ENCODE measurements around the gene FMNL2.

The FMNL2 gene

GRCh38 chr2:152489364-152489763 lies 154.4 kb downstream of the FMNL2 start:
- no peak for TF ChIP-seq CTCF (IDR thresholded peaks at IDR 0.05)
- DNase-seq (ENCODE audit: low spot score) = no peak
- Histone ChIP-seq H3K27ac (no peak overlapping the region), H3K4me3 (no peak overlapping the region)

GRCh38 chr2:152490686-152491455 lies 155.9 kb downstream of the FMNL2 start:
- no peak for TF ChIP-seq CTCF (IDR thresholded peaks at IDR 0.05)
- no peak for DNase-seq (ENCODE audit: low spot score)
- H3K4me3 ChIP-seq = peak overlapping the region; percentile 8
- peak overlapping the region; percentile 13 to 77 for H3K27ac ChIP-seq

GRCh38 chr2:152492131-152492530 lies 157.2 kb downstream of the FMNL2 start:
- no peak for TF ChIP-seq CTCF (IDR thresholded peaks at IDR 0.05)
- no peak for DNase-seq (ENCODE audit: low spot score)
- H3K27ac ChIP-seq = peak overlapping the region in 1 of 2 donors; percentile 77
- H3K4me3 ChIP-seq = peak overlapping the region; percentile 2

GRCh38 chr2:152492911-152493310 lies 157.9 kb downstream of the FMNL2 start:
- peak overlapping the region in 1 of 2 donors; percentile 34 for H3K27ac ChIP-seq
- no peak for DNase-seq (ENCODE audit: low spot score)
- no peak for TF ChIP-seq CTCF (IDR thresholded peaks at IDR 0.05)
- no peak overlapping the region for H3K4me3 ChIP-seq

GRCh38 chr2:152493417-152493816 lies 158.4 kb downstream of the FMNL2 start:
- no peak for DNase-seq (ENCODE audit: low spot score)
- no peak overlapping the region for H3K4me3 ChIP-seq
- no peak for TF ChIP-seq CTCF (IDR thresholded peaks at IDR 0.05)
- H3K27ac ChIP-seq = peak overlapping the region in 1 of 2 donors; percentile 34

- Histone ChIP-seq H3K4me3 (no peak overlapping the region), H3K27ac (peak overlapping the region in 1 of 2 donors; percentile 34)
- no peak for DNase-seq (ENCODE audit: low spot score)
- TF ChIP-seq CTCF (IDR thresholded peaks at IDR 0.05) = no peak
These were observed 159.1 kb downstream of the FMNL2 start for GRCh38 chr2:152493945-152494528.

- no peak for TF ChIP-seq CTCF (IDR thresholded peaks at IDR 0.05)
- H3K4me3 ChIP-seq = no peak overlapping the region
- no peak for DNase-seq (ENCODE audit: low spot score)
- no peak overlapping the region for H3K27ac ChIP-seq
These were observed 161.4 kb downstream of the FMNL2 start for GRCh38 chr2:152496371-152496770.
